WTC11 (cell line): ENCODE results near the gene MRGPRF. TPM values are rescaled to one million over a fixed set of nuclear protein-coding genes. Genes with fewer than 3 reads are reported as not detected.
A peak's percentile ranks its signal among the peaks of the same experiment; 100 is the strongest.

ENCODE experiments used
- ATAC-seq: fragments of 200-7000 bp; cut with Tn5 transposase; 2 replicates; pipeline ENCODE4 v1.10.0; 2021; ENCODE audit warnings: mild to moderate bottlenecking, moderate library complexity
- CTCF ChIA-PET: fragments of 300-600 bp; sonication (Branson Sonifier 250); formaldehyde crosslinking; loops from one replicate; lab custom pipeline; 2021; ENCODE audit warnings: antibody characterized with exemption; lab: Charles Lee
- POLR2A ChIA-PET: fragments of 350-600 bp; sonication (Branson Sonifier 250); formaldehyde crosslinking; loops from one replicate; lab custom pipeline; 2021; ENCODE audit warnings: antibody characterized with exemption; lab: Charles Lee
- DNase-seq: peaks from one replicate; pipeline ENCODE4 v3.0.0; 2021; ENCODE audit warnings: low spot score
- H3K27ac Mint-ChIP-seq: 2 replicates; pipeline ENCODE4 v1.8.0; 2021; ENCODE audit warnings: mixed read lengths
- H3K27me3 Mint-ChIP-seq: 2 replicates; pipeline ENCODE4 v1.8.0; 2021; ENCODE audit warnings: low read depth, mild to moderate bottlenecking, moderate library complexity, mixed read lengths
- H3K36me3 Mint-ChIP-seq: 2 replicates; pipeline ENCODE4 v1.8.0; 2021; ENCODE audit warnings: mixed read lengths
- H3K4me1 Mint-ChIP-seq: 2 replicates; pipeline ENCODE4 v1.8.0; 2022; ENCODE audit warnings: mixed read lengths
- H3K4me3 Mint-ChIP-seq: 2 replicates; pipeline ENCODE4 v1.8.0; 2021; ENCODE audit warnings: mild to moderate bottlenecking, moderate library complexity, mixed read lengths
- H3K9me3 Mint-ChIP-seq: 2 replicates; pipeline ENCODE4 v1.8.0; 2021; ENCODE audit warnings: mixed read lengths
- AFF4 ChIP-seq: sonication (generic); formaldehyde crosslinking; IDR thresholded peaks from 2 replicates; pipeline ENCODE4 v1.8.1; 2023; ENCODE audit warnings: mild to moderate bottlenecking, missing genetic modification reagents, borderline replicate concordance
- ATF1 ChIP-seq: sonication (generic); formaldehyde crosslinking; IDR thresholded peaks from 2 replicates; pipeline ENCODE4 v1.8.1; 2023; ENCODE audit warnings: mild to moderate bottlenecking, moderate library complexity, missing genetic modification reagents
- ATF2 ChIP-seq: sonication (generic); formaldehyde crosslinking; IDR thresholded peaks from 2 replicates; pipeline ENCODE4 v1.8.1; 2022; ENCODE audit warnings: low read depth, missing genetic modification reagents, borderline replicate concordance
- CREB1 ChIP-seq: sonication (generic); formaldehyde crosslinking; IDR thresholded peaks from 2 replicates; pipeline ENCODE4 v1.8.0; 2023; ENCODE audit warnings: mild to moderate bottlenecking, missing genetic modification reagents
- FOXK1 ChIP-seq: sonication (generic); formaldehyde crosslinking; IDR thresholded peaks from 2 replicates; pipeline ENCODE4 v1.8.0; 2022; ENCODE audit warnings: mild to moderate bottlenecking, moderate library complexity, missing genetic modification reagents
- GRHL2 ChIP-seq: fragments of 250-450 bp; sonication (Bioruptor Pico); IDR thresholded peaks from 2 replicates; pipeline ENCODE4 v1.8.0; 2022; ENCODE audit warnings: mild to moderate bottlenecking, moderate library complexity; ENCODE audit not compliant: insufficient replicate concordance, severe bottlenecking
- GTF2I ChIP-seq: fragments of 250-450 bp; sonication (Bioruptor Pico); conservative IDR thresholded peaks from 2 replicates; pipeline ENCODE4 v1.4.0; 2021; ENCODE audit warnings: mild to moderate bottlenecking
- MAX ChIP-seq: sonication (generic); formaldehyde crosslinking; IDR thresholded peaks from 2 replicates; pipeline ENCODE4 v1.8.0; 2022; ENCODE audit warnings: mild to moderate bottlenecking, missing genetic modification reagents
- NFE2L1 ChIP-seq: sonication (generic); formaldehyde crosslinking; IDR thresholded peaks from 2 replicates; pipeline ENCODE4 v1.8.1; 2023; ENCODE audit warnings: missing genetic modification reagents
- PRRX2 ChIP-seq: fragments of 250-450 bp; sonication (Bioruptor Pico); IDR thresholded peaks from 2 replicates; pipeline ENCODE4 v1.8.0; 2021; ENCODE audit warnings: mild to moderate bottlenecking
- RELA ChIP-seq: sonication (generic); formaldehyde crosslinking; IDR thresholded peaks from 2 replicates; pipeline ENCODE4 v1.8.1; 2022; ENCODE audit warnings: missing genetic modification reagents, mild to moderate bottlenecking, borderline replicate concordance
- SOX15 ChIP-seq: fragments of 250-450 bp; sonication (Bioruptor Pico); IDR thresholded peaks from 2 replicates; pipeline ENCODE4 v1.9.0; 2021; ENCODE audit warnings: mild to moderate bottlenecking
- USF2 ChIP-seq: sonication (generic); formaldehyde crosslinking; IDR thresholded peaks from 2 replicates; pipeline ENCODE4 v1.8.1; 2023; ENCODE audit warnings: mild to moderate bottlenecking, missing genetic modification reagents, moderate library complexity
- ZBTB43 ChIP-seq: sonication (generic); formaldehyde crosslinking; IDR thresholded peaks from 2 replicates; pipeline ENCODE4 v1.8.1; 2023; ENCODE audit warnings: mild to moderate bottlenecking, missing genetic modification reagents
- ZNF219 ChIP-seq: sonication (generic); formaldehyde crosslinking; IDR thresholded peaks from 2 replicates; pipeline ENCODE4 v1.8.0; 2023; ENCODE audit warnings: missing genetic modification reagents, mild to moderate bottlenecking, borderline replicate concordance
- ZNF512 ChIP-seq: sonication (generic); formaldehyde crosslinking; IDR thresholded peaks from 2 replicates; pipeline ENCODE4 v1.8.1; 2022; ENCODE audit warnings: missing genetic modification reagents, borderline replicate concordance
- ZSCAN18 ChIP-seq: fragments of 250-450 bp; sonication (Bioruptor Pico); IDR thresholded peaks from 2 replicates; pipeline ENCODE4 v2.1.2; 2022; ENCODE audit warnings: mild to moderate bottlenecking, moderate library complexity
- total RNA-seq: library from RNA; stranded (reverse); gene quantifications from 3 replicates; pipeline ENCODE4 v1.2.3, GENCODE V29; 2021

Gene MRGPRF
- total RNA-seq, 1 experiment from 2014 or later, result 3.8 TPM

GRCh38 chr11:68956547-68957254 lies 56.3 kb downstream of the MRGPRF start:
- Mint-ChIP-seq H3K36me3 (no peaks in the 10 kb centered on the region), H3K27ac (no peak overlapping the region), H3K27me3 (no peaks in the 10 kb centered on the region), H3K4me1 (peaks cover 9% of the 10 kb centered on the region), H3K9me3 (no peaks in the 10 kb centered on the region), H3K4me3 (no peak overlapping the region)
- no peak for DNase-seq
- ATAC-seq, result no peak
- CTCF ChIA-PET, result interaction anchor here (0.5 to 5.5 kb wide), 22 partner anchors 11 to 815 kb away, joined by 3 to 40 read pairs (median 4); partner anchors contain the start of genes MRGPRD, MRGPRF and TPCN2
- no peak for TF ChIP-seq ATF2
- TF ChIP-seq ZSCAN18 (CRISPR knock-in tag), result no peak
- no peak for TF ChIP-seq ZNF219 (CRISPR knock-in tag)
- no peak for TF ChIP-seq ZBTB43
- TF ChIP-seq NFE2L1 (CRISPR knock-in tag), result no peak
- TF ChIP-seq USF2 (CRISPR knock-in tag), result no peak
- POLR2A ChIA-PET, result no interaction called here

GRCh38 chr11:68956142-68956541 lies 56.9 kb downstream of the MRGPRF start:
- Mint-ChIP-seq H3K4me1 (peaks cover 9% of the 10 kb centered on the region), H3K36me3 (no peaks in the 10 kb centered on the region), H3K27ac (no peak overlapping the region), H3K9me3 (no peaks in the 10 kb centered on the region), H3K4me3 (no peak overlapping the region), H3K27me3 (no peaks in the 10 kb centered on the region)
- POLR2A ChIA-PET, result no interaction called here
- DNase-seq, result peak; percentile 49
- TF ChIP-seq GTF2I (CRISPR knock-in tag), result no peak
- no peak for TF ChIP-seq GRHL2 (CRISPR knock-in tag)
- no peak for TF ChIP-seq ZNF512 (CRISPR knock-in tag)
- no peak for TF ChIP-seq ATF1
- TF ChIP-seq SOX15 (CRISPR knock-in tag), result no peak
- no peak for TF ChIP-seq MAX (CRISPR knock-in tag)
- no peak for TF ChIP-seq PRRX2
- no peak for TF ChIP-seq FOXK1
- TF ChIP-seq NFE2L1 (CRISPR knock-in tag), result no peak
- TF ChIP-seq CREB1 (CRISPR knock-in tag), result no peak
- no peak for TF ChIP-seq RELA (CRISPR knock-in tag)
- TF ChIP-seq AFF4 (CRISPR knock-in tag), result no peak
- peak; percentile 72 for ATAC-seq
- CTCF ChIA-PET, result interaction anchor here (0.6 to 5.5 kb wide), 29 partner anchors 10 to 816 kb away, joined by 3 to 40 read pairs (median 3); partner anchors contain the start of genes MRGPRD, MRGPRF and TPCN2
